NCI-H1105 (cell line): ENCODE data around the gene SPATA6L.
"Not testable (repeated sequence)": the region's sequence is repeated elsewhere in the genome, so short reads cannot be mapped to it uniquely, and the experiment has no call there.

Experiments
- DNase-seq: peaks from one replicate; lab custom pipeline; 2025; lab: John Stamatoyannopoulos, UW

Gene SPATA6L

DNA sequence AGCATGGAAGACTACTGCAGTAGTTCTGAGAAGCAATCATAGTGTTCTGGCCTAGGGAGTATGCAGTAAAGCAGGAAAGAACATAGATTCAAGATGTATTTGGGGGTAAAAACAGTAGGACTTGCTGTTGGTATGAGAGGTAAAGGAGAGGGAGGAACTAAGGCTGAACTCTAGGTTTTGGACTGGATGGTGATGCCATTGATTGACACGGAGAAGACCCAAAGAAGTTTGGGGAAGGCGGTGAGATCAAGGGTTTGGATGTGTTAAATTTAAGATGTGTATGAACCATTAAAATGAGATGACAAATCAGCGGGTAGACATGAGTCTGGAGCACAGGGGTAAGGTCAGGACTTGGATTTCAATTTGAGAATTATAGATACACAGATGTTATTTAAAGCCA, 11.1 kb upstream of the SPATA6L start:
- DNase-seq = no peak

DNA sequence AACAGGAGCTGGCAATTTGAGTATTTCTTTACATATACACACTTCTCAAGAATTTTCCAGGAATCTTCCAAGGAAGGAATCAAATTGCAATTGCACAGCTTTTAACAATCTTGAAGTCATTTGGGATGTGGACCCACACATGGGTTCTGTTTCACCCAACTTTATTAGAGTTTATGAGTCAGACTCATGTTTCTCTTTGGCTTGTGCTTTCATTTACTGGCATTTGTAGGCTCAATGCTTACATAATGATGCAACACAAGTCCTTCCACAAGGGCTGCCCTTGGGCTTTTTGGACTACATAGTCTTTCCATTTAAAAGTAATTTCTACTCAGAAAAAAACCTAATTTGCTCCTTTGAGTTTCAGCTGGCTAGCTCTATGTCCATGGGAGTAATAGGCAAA, 8.5 kb upstream of the SPATA6L start:
- no peak for DNase-seq

DNA sequence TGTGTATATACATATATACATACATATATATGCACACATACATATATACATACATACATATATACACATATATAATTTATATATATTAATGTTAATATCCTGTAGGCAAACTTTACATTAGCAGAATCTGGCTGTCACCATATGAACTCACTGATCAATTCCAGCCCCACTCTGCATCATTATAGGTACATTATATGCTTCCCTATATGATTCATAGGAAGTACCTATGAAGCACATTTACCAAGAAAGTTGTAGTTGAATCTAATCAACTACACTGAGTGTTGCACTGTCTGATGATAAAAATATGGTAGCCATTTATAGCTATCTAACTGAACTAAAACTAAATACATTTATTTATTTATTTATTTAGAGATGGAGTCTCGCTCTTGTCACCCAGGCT, 5.5 kb upstream of the SPATA6L start:
- DNase-seq = no peak

DNA sequence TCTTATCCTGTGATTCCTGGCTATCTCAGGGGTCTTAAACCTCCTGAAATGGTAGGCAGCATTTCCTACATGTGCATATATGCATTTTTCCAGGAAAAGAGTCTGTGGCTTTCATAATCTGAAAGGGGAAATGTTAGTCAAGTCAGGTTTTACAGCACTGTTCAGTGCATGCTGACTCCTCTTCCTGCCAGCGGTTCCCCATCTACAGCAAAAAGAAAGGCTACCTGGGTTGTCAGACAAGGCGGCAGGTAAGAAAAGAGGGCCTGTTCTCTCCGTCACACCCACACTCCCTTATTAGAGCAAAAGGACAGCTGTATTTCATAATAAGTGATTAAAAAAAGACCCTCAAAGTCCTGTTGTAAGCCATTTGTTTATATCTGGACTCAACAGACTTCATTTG, 4.3 kb upstream of the SPATA6L start:
- no peak for DNase-seq

DNA sequence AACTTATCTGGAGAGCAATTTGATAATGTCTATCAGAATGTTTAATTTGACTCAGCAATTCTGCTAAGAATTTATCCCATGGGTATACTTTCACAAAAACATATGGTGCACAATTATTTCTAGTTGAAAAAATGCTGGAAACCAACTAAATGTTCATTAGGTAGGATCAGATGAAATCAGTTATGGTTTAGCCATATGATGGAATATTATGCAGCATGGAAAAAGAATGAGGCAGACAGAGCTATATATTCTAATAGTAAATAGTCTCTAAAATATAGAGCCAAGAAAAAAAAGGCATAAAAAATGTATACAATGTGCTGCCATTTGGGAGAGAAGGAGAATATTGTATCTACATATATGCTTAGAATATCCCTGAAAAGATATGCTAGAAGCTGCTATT, 3.6 kb upstream of the SPATA6L start:
- no peak for DNase-seq

DNA sequence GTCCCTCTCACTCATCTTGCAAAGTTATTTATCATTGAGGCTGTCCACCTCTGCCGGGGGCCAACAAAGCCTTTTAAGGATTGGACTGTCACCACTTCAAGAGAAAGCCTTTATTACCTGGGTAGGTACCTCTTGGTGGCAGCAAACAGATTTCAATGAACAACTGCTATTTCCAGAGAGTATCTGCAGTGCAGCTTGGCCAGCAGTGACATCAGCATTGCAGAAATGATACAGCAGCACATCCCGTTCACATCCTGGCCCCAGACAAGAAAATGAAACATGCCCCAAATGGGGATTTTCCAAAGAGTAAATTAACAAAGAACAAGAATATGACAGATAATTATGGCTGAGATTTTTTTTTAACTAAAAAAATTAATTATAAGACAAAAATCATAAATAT, 2.3 kb upstream of the SPATA6L start:
- DNase-seq = no peak

DNA sequence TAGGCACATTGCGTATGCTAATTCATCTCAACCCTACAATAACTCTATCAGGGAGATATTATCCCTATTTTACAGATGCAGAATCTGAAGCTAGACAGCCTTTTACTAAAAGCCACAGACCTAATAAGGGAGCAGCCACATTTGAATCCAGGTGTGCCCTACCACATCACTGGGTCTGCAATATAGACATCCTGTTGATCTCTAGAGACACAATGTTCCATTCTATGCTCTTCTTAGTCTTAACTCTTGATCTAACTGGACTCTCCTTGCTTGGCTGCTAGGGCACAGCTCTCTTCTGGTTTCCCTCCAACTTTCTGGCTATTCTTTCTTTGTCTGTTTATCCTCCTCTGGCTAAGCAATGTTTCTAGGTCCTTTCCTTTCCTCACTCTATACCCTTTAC, 1.4 kb upstream of the SPATA6L start:
- DNase-seq = no peak

DNA sequence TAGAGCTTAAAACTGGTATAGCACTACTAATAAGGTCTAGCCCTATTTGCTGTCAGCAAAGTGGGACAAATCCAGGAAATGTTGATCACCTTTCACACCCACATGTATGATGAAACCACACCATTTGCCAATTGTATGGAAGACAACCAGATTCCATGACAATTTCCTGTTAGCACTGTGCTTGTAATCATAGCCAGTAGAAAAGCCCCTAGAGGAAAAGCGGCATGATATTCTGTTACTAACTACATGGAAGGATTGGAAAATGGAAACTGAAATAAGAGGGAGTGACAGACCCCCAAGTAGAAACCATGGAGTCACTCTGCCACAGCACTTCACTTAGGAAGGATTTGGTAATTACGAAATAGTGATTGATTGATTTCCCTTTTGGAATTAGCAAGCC, 923 bp downstream of the SPATA6L start:
- no peak for DNase-seq

DNA sequence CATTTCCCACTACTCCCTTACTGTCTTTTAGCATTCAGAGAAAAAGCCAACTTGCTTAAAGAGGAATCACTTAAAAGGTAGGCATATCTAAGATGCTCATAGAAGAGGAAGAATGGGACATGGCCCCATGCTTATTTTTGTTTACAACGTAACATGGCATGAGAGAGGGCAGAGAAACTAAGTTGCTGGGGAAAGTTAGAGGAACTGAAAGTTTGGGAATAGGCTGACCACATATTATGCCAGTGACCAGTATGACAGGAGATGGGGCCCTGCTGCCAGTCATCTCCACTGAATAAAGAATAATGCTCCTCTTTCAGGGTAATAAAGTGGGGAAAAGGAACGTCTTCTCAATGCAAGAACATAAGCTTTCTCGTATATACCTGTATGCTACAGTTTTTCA, 2.3 kb downstream of the SPATA6L start:
- DNase-seq = no peak

DNA sequence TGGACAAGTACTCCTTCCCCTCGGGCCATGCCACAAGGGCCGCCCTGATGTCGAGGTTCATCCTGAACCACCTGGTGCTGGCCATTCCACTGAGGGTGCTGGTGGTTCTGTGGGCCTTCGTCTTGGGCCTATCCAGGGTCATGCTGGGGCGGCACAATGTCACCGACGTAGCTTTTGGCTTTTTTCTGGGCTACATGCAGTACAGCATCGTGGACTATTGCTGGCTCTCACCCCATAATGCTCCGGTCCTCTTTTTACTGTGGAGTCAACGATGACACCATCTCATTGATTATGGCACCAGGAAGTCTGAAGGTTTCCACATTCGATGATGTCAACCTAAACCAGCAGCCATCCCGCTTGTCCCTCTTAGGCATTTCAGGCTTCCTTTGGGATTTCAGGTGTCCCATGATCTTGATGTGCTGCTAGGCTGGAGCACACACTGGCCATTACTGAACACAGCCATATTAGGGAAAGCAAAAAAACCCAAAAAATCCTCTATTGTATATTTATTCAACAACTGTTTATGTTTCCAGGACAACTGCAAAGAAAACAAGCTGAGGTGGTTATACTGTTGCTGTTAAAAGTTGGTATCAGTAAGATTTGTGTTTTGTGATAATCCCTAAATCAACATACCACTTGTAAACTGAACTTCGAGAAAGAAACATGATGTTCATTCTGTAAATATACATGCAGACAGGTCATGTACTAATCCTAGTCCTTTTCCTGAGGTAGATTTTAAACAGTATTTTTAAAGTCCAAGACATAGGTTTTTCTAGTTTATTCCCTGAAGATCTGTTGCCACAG, 3.1 kb downstream of the SPATA6L start:
- DNase-seq = no peak

DNA sequence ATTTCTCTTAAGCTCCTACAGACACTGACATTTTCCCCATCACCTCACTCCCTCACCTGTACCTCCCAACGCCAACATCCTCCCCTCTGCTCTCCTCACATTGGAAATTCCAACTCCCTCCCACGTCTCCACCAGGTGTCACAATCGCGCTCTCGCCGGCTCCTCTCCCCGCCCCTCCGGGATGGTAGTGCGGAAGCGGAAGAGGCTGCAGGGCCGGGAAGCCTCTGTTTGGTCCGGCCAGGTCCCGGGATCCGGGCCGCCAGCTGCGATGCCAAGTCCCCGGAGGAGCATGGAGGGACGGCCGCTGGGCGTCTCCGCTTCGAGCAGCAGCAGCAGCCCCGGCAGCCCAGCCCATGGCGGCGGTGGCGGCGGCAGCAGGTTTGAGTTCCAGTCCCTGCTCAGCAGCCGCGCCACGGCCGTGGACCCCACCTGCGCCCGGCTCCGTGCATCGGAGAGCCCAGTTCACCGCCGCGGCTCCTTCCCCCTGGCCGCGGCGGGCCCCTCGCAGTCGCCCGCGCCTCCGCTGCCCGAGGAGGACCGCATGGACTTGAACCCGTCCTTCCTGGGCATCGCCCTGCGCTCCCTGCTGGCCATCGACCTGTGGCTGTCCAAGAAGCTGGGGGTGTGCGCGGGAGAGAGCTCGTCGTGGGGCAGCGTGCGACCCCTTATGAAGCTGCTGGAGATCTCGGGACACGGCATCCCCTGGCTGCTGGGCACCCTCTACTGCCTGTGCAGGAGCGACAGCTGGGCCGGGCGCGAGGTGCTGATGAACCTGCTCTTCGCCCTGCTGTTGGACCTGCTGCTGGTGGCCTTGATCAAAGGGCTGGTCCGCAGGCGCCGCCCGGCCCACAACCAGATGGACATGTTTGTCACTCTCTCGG, 3.9 kb downstream of the SPATA6L start, which contains the start of gene PLPP6:
PLPP6 (plus strand) TSS at position 187 of the 881 bp plus-strand sequence; CDS start at position 269, 82 bp downstream.
- DNase-seq = peak; percentile 93

DNA sequence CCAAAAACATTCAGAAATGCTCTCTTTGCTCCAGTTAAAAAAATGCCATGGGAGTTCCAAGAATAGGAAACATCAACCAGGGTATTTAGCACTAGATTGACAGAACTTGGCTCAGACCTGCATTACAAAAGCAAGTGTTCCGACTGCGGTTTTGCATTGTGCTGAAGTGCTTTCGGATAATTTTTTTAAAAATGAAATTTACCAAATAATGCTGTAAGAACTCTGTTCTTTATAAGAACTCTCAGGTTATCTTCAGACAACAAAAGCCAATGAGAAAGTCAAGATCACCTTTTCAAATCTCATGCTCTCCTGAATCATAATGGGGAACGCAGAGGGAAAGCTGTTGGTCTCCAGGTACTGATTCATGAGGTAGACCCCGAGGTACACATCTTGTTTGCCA, 4.7 kb downstream of the SPATA6L start:
- no peak for DNase-seq

DNA sequence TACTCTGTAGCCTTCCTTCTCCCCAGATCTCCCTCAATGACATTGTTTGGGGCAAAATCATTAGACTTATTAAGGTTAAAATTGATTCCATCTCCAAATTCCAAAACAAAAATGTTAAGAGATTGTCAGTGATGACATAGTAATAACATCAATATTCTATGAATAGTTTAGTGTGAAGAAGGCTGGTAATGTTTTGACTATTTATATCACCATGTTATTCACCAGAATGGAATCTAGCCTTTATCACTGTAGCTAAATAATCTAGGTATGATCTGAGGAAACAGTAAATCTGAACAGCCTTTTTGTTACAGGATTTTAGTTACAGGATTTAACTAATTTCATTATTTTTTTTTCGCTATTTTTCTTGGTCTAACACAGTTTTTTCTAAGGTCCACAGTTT, 5.1 kb downstream of the SPATA6L start:
- no peak for DNase-seq

DNA sequence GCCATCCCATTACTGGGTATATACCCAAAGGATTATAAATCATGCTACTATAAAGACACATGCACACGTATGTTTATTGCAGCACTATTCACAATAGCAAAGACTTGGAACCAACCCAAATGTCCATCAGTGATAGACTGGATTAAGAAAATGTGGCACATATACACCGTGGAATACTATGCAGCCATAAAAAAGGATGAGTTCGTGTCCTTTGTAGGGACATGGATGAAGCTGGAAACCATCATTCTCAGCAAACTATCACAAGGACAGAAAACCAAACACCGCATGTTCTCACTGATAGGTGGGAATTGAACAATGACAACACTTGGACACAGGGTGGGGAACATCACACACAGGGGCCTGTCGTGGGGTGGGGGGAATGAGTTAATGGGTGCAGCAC, 5.6 kb downstream of the SPATA6L start:
- not testable (repeated sequence) for DNase-seq

DNA sequence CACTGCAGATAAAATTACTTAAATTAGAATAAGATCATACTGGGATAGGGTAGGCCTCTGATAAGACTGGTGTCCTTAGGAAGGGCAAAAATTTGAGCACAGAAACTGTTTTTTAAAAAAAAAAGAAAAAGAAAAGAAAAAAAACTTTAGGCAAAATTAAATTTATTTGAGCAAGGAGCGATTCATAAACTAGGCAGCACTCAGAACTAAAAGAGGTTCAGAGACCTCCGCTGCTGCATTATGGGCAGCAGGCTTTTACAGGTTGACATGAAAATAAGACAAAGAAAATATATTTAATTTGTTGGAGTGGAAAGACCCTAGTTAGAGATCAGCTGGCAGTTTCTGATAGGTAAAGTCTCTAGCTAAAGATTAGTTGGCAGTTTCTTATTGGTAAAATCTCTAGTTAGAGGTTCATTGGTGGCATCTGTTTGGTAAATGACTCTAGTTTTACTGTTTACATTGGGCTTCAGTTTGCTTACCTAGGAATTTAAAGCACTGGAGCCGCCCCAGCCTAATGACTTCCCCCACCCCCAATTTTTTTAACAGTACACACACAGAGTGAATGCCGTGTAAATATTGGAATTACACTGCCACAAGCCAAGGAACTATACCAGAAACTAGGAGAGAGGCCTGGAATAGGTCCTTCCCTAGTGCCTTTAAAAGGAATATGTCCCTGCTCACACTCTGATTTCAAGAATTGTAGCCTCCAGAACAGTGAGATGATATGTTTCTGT, 8.7 kb downstream of the SPATA6L start:
- no peak for DNase-seq

DNA sequence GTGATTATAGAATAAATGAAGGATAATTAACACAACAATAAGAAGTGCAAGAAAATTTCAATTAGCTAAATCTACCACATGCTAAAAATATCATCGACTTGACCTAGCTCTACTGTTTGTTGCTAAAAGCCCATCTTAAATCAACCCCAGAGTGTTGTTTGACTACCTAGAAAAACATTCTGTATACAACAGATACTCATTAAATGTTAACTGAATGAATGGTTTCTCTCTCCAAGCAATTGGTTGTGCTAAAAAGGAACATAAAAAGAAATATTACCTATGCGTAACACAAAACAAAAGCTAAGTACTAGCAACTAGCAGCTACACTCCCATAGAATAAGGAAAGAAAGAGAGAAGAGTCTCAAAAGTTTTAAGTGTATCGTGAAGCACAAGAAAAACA, 9.7 kb downstream of the SPATA6L start:
- no peak for DNase-seq

DNA sequence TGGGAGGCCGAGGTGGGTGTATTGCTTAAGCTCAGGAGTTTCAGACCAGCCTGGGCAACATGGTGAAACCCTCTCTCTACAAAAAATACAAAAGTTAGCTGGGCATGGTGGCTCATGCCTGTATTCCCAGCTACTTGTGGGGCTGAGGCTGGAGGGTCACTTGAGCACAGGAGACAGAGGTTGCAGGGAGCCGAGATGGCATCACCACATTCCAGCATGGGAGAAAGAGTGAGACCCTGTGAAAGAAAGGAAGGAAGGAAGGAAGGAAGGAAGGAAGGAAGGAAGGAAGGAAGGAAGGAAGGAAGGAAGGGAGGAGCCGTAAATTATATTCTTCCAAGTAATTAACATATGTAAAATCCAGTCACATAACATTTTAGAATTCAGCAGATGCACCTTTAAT, 10.1 kb downstream of the SPATA6L start:
- DNase-seq = not testable (repeated sequence)

DNA sequence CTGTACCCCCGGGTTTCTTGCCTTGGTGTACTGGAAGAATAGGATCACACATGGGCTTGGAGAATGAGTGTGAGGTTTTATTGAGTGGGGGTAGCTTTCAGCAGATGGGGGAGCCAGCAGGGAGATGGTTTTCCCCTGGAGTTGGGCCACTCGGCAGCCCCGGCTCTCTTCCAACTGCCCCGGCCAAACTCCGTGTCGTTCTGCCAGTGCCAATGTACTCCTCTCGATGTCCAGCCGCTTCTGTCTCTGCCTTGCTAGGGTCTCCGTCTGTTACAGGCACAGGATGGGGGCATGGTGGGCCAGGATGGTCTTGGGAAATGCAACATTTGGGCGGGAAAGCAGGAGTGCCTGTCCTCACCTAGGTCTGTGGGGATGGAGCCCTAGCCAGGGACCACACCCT, 11.7 kb downstream of the SPATA6L start:
- DNase-seq = no peak

DNA sequence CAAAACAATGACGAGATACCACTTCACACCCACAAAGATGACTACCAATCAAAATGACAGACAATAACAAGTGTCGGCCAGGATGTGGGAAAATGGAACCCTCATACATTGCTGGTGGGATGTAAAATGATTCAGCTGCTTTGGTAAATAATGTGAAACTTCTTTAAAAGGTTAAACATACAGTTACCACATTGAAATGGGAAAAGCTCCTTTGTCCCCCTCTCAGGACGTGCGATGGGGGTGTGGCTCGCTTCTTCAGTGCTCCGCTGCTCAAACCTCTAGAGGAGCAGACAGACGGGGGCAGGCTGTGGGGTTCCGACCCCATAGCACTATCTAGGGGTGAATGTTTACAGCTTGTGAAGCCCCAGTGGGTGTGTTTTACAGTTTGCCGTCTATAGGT, 12.2 kb downstream of the SPATA6L start:
- no peak for DNase-seq

DNA sequence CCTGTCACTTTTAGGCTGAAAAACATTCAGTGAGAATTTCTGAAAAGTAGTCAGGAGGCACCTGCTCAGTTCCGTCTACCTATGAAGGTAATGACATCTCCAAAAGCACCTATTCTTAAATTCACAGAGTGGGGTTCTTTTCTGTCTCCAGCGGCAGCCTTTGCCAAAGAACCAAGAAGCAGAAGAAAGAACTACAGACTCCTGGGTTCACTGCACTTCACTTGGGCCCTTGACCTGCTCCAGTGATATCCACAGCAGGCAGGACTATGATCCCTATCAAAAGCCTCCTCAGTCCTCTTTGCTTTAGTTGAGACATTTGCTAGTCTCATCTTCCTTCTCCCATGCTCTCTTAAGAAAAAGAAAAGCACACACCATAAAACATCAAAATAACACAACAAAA, 23.9 kb downstream of the SPATA6L start:
- DNase-seq = no peak

DNA sequence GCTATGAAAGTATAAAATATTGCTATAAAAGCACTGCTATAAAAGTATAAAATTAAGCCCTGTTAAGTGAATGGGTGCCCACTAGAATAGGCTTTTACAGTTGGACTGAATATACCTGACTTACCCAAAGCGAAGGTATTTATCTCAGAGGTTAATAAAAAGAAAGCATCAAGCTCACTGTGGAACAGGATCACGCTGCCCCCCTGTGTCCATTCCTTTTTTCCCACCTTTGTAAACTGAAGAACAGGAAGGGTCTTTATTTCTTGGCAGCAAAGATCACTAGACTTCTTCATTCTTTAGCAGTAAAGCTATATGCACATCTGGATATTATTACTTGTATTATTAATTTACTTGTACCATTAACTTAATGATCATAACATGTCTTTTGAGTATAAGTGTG, 26.3 kb downstream of the SPATA6L start:
- peak; percentile 12 for DNase-seq

DNA sequence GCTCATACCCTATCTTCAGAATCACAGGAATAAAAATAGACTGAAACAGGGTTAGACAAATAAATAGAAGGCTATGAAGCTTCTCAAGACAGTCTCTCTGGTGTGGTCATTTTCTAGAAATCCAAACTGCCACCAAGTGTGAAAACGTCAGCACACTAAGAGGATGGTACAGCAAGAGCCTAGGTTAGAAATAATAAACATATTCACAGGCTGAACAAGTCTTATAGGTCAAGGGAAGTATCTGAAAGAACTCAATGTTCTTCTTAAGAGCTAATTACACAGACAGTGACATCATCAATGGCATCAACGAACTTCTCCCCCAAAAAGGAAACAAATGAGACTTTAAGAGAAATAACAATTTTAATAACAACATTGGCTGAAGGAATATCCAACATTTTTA, 26.9 kb downstream of the SPATA6L start:
- no peak for DNase-seq

DNA sequence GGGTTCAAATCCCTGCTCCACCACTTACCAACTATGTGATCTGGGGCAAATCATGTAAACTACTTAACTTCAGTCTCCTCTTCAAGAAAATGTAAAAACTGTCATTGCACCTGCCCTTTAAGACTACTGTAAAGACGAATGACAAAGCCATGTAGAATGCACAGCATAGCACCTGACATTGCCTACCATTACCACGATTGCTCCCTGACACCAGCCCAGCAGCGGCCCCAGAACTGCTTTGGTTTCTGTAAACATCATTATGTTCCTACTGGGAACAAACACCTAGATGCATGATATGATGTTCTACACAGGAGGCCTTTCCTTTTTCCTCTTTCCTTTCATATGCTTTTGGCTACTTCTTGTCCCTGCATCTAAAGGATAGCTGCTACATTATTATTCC, 27.3 kb downstream of the SPATA6L start:
- DNase-seq = no peak
